ENCODE data around the gene AP1B1. TPM values are rescaled to one million over a fixed set of nuclear protein-coding genes. Genes with fewer than 3 reads are reported as not detected.
A peak's percentile ranks its signal among the peaks of the same experiment; 100 is the strongest.
"Not testable (repeated sequence)": the region's sequence is repeated elsewhere in the genome, so short reads cannot be mapped to it uniquely, and the experiment has no call there.

AP1B1 gene
- total RNA-seq, 1 donor from 2014 or later, result 42.0 TPM

- no peak overlapping the region for H3K4me3 Mint-ChIP-seq (ENCODE audit: unreplicated experiment)
- H3K4me1 Mint-ChIP-seq (ENCODE audit: unreplicated experiment), result peaks cover 10% of the 10 kb centered on the region
- H3K27ac Mint-ChIP-seq (ENCODE audit: unreplicated experiment), result no peak overlapping the region
- no peak for DNase-seq (ENCODE audit: extremely low spot score, unreplicated experiment)
- no peak for TF ChIP-seq CTCF (IDR thresholded peaks at IDR 0.05)
- no peaks in the 10 kb centered on the region for H3K9me3 Mint-ChIP-seq (ENCODE audit: unreplicated experiment)
- H3K36me3 Mint-ChIP-seq (ENCODE audit: unreplicated experiment), result peaks cover 24% of the 10 kb centered on the region
- H3K27me3 Mint-ChIP-seq (ENCODE audit: unreplicated experiment), result no peaks in the 10 kb centered on the region
These were observed 42.4 kb downstream of the AP1B1 start for GRCh38 chr22:29345932-29346331.

- not testable (repeated sequence) for H3K4me1 Mint-ChIP-seq (ENCODE audit: unreplicated experiment); H3K27ac Mint-ChIP-seq (ENCODE audit: unreplicated experiment); DNase-seq (ENCODE audit: extremely low spot score, unreplicated experiment); H3K9me3 Mint-ChIP-seq (ENCODE audit: unreplicated experiment); H3K4me3 Mint-ChIP-seq (ENCODE audit: unreplicated experiment); H3K27me3 Mint-ChIP-seq (ENCODE audit: unreplicated experiment)
- peaks cover 23% of the 10 kb centered on the region for H3K36me3 Mint-ChIP-seq (ENCODE audit: unreplicated experiment)
These were observed 43.5 kb downstream of the AP1B1 start for GRCh38 chr22:29344889-29345288.

- no peak for DNase-seq (ENCODE audit: extremely low spot score, unreplicated experiment)
- Mint-ChIP-seq H3K27me3 (ENCODE audit: unreplicated experiment) (no peaks in the 10 kb centered on the region), H3K4me3 (ENCODE audit: unreplicated experiment) (no peak overlapping the region), H3K27ac (ENCODE audit: unreplicated experiment) (peak overlapping the region; percentile 9), H3K36me3 (ENCODE audit: unreplicated experiment) (peaks cover 25% of the 10 kb centered on the region), H3K9me3 (ENCODE audit: unreplicated experiment) (no peaks in the 10 kb centered on the region), H3K4me1 (ENCODE audit: unreplicated experiment) (peaks cover 10% of the 10 kb centered on the region)
- no peak for TF ChIP-seq CTCF (IDR thresholded peaks at IDR 0.05)
These were observed 44.2 kb downstream of the AP1B1 start for GRCh38 chr22:29344137-29344536.

- TF ChIP-seq CTCF (IDR thresholded peaks at IDR 0.05), result no peak
- no peak for DNase-seq (ENCODE audit: extremely low spot score, unreplicated experiment)
- no peak overlapping the region for H3K27ac Mint-ChIP-seq (ENCODE audit: unreplicated experiment)
- H3K4me3 Mint-ChIP-seq (ENCODE audit: unreplicated experiment), result no peak overlapping the region
- H3K9me3 Mint-ChIP-seq (ENCODE audit: unreplicated experiment), result no peaks in the 10 kb centered on the region
- H3K36me3 Mint-ChIP-seq (ENCODE audit: unreplicated experiment), result peaks cover 29% of the 10 kb centered on the region
- H3K27me3 Mint-ChIP-seq (ENCODE audit: unreplicated experiment), result no peaks in the 10 kb centered on the region
- H3K4me1 Mint-ChIP-seq (ENCODE audit: unreplicated experiment), result peaks cover 10% of the 10 kb centered on the region
These were observed 45.0 kb downstream of the AP1B1 start for GRCh38 chr22:29343313-29343805.

- Mint-ChIP-seq H3K36me3 (ENCODE audit: unreplicated experiment) (peaks cover 34% of the 10 kb centered on the region), H3K4me1 (ENCODE audit: unreplicated experiment) (peaks cover 10% of the 10 kb centered on the region), H3K27ac (ENCODE audit: unreplicated experiment) (no peak overlapping the region), H3K4me3 (ENCODE audit: unreplicated experiment) (no peak overlapping the region), H3K27me3 (ENCODE audit: unreplicated experiment) (no peaks in the 10 kb centered on the region), H3K9me3 (ENCODE audit: unreplicated experiment) (no peaks in the 10 kb centered on the region)
- no peak for DNase-seq (ENCODE audit: extremely low spot score, unreplicated experiment)
- TF ChIP-seq CTCF (IDR thresholded peaks at IDR 0.05), result no peak
These were observed 45.6 kb downstream of the AP1B1 start for GRCh38 chr22:29342577-29343312.
